ENCODE data around the gene PTPRD.

Gene PTPRD

GRCh38 chr9:8812888-8813287 lies 1799.9 kb downstream of the PTPRD start:
- Histone ChIP-seq H3K9ac (ENCODE audit: insufficient read length) (no peak overlapping the region), H3K9me3 (ENCODE audit: low read depth, low read length) (no peaks in the 10 kb centered on the region), H3K4me3 (no peak overlapping the region), H3K27ac (no peak overlapping the region), H3K36me3 (ENCODE audit: insufficient read depth, low read length) (no peaks in the 10 kb centered on the region)
- no peak for DNase-seq (ENCODE audit: low read depth, low spot score)
- TF ChIP-seq EZH2 (IDR thresholded peaks at IDR 0.05) (no peak), FOXP2 (optimal IDR thresholded peaks at IDR 0.05; ENCODE audit: control extremely low read depth, extremely low read length, insufficient read depth) (no peak), POLR2AphosphoS5 (IDR thresholded peaks at IDR 0.05; ENCODE audit: borderline replicate concordance, low read depth, low read length) (no peak)

- no peak for DNase-seq (ENCODE audit: low read depth, low spot score)
- Histone ChIP-seq H3K27ac (no peak overlapping the region), H3K4me3 (no peak overlapping the region), H3K36me3 (ENCODE audit: insufficient read depth, low read length) (no peaks in the 10 kb centered on the region), H3K9ac (ENCODE audit: insufficient read length) (no peak overlapping the region), H3K9me3 (ENCODE audit: low read depth, low read length) (no peaks in the 10 kb centered on the region)
- TF ChIP-seq POLR2AphosphoS5 (IDR thresholded peaks at IDR 0.05; ENCODE audit: borderline replicate concordance, low read depth, low read length) (no peak), EZH2 (IDR thresholded peaks at IDR 0.05) (no peak), FOXP2 (optimal IDR thresholded peaks at IDR 0.05; ENCODE audit: control extremely low read depth, extremely low read length, insufficient read depth) (no peak)
Observed at GRCh38 chr9:8809741-8810140, 1803.1 kb downstream of the PTPRD start.

- no peak overlapping the region for H3K4me3 ChIP-seq
- DNase-seq (ENCODE audit: low read depth, low spot score) = no peak
- no peak overlapping the region for H3K9ac ChIP-seq (ENCODE audit: insufficient read length)
- H3K9me3 ChIP-seq (ENCODE audit: low read depth, low read length) = no peaks in the 10 kb centered on the region
- no peak overlapping the region for H3K27ac ChIP-seq
- H3K36me3 ChIP-seq (ENCODE audit: insufficient read depth, low read length) = no peaks in the 10 kb centered on the region
- TF ChIP-seq POLR2AphosphoS5 (IDR thresholded peaks at IDR 0.05; ENCODE audit: borderline replicate concordance, low read depth, low read length) = no peak
- no peak for TF ChIP-seq FOXP2 (optimal IDR thresholded peaks at IDR 0.05; ENCODE audit: control extremely low read depth, extremely low read length, insufficient read depth)
- no peak for TF ChIP-seq EZH2 (IDR thresholded peaks at IDR 0.05)
Observed at GRCh38 chr9:8806150-8806549, 1806.7 kb downstream of the PTPRD start.

DNA sequence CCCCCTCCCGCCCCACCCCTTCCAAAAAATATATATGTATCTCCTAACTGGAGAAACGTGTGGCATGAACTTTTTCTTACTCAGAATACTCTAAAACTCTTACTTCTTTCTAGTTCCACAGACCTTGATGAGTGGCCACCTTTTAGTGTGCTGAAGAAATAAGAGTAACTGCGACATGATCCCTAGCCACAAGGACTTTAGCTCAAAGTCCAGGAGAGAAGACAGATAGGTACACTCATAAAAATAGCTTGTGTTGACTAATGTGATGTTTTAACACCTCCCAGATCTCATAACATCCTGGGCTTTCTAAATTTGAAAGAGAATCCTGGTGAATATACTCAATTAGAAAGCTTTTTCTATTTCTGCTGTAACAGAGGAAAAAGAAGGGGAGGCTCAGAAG lies 1808.2 kb downstream of the PTPRD start:
- Histone ChIP-seq H3K27ac (no peak overlapping the region), H3K9ac (ENCODE audit: insufficient read length) (no peak overlapping the region), H3K36me3 (ENCODE audit: insufficient read depth, low read length) (no peaks in the 10 kb centered on the region), H3K4me3 (no peak overlapping the region), H3K9me3 (ENCODE audit: low read depth, low read length) (no peaks in the 10 kb centered on the region)
- DNase-seq (ENCODE audit: low read depth, low spot score) = no peak
- TF ChIP-seq POLR2AphosphoS5 (IDR thresholded peaks at IDR 0.05; ENCODE audit: borderline replicate concordance, low read depth, low read length) (no peak), EZH2 (IDR thresholded peaks at IDR 0.05) (no peak), FOXP2 (optimal IDR thresholded peaks at IDR 0.05; ENCODE audit: control extremely low read depth, extremely low read length, insufficient read depth) (no peak)

GRCh38 chr9:8802242-8802641 lies 1810.6 kb downstream of the PTPRD start:
- H3K9me3 ChIP-seq (ENCODE audit: low read depth, low read length) = no peaks in the 10 kb centered on the region

GRCh38 chr9:8800196-8800595 lies 1812.6 kb downstream of the PTPRD start:
- TF ChIP-seq EZH2 (IDR thresholded peaks at IDR 0.05) (no peak), FOXP2 (optimal IDR thresholded peaks at IDR 0.05; ENCODE audit: control extremely low read depth, extremely low read length, insufficient read depth) (no peak), POLR2AphosphoS5 (IDR thresholded peaks at IDR 0.05; ENCODE audit: borderline replicate concordance, low read depth, low read length) (no peak)
- DNase-seq (ENCODE audit: low read depth, low spot score) = no peak
- H3K4me3 ChIP-seq = no peak overlapping the region
- no peaks in the 10 kb centered on the region for H3K36me3 ChIP-seq (ENCODE audit: insufficient read depth, low read length)
- H3K9ac ChIP-seq (ENCODE audit: insufficient read length) = no peak overlapping the region
- no peaks in the 10 kb centered on the region for H3K9me3 ChIP-seq (ENCODE audit: low read depth, low read length)
- no peak overlapping the region for H3K27ac ChIP-seq

More at GRCh38 chr9:8802242-8802641, 1810.6 kb downstream of the PTPRD start:
- no peak for DNase-seq (ENCODE audit: low read depth, low spot score)
- Histone ChIP-seq H3K27ac (no peak overlapping the region), H3K4me3 (no peak overlapping the region), H3K9ac (ENCODE audit: insufficient read length) (no peak overlapping the region), H3K36me3 (ENCODE audit: insufficient read depth, low read length) (no peaks in the 10 kb centered on the region)
- TF ChIP-seq FOXP2 (optimal IDR thresholded peaks at IDR 0.05; ENCODE audit: control extremely low read depth, extremely low read length, insufficient read depth) (no peak), EZH2 (IDR thresholded peaks at IDR 0.05) (no peak), POLR2AphosphoS5 (IDR thresholded peaks at IDR 0.05; ENCODE audit: borderline replicate concordance, low read depth, low read length) (no peak)

GRCh38 chr9:8799615-8800014 lies 1813.2 kb downstream of the PTPRD start:
- no peaks in the 10 kb centered on the region for H3K9me3 ChIP-seq (ENCODE audit: low read depth, low read length)
- H3K36me3 ChIP-seq (ENCODE audit: insufficient read depth, low read length) = no peaks in the 10 kb centered on the region
- no peak overlapping the region for H3K9ac ChIP-seq (ENCODE audit: insufficient read length)
- TF ChIP-seq EZH2 (IDR thresholded peaks at IDR 0.05) = no peak
- no peak for TF ChIP-seq POLR2AphosphoS5 (IDR thresholded peaks at IDR 0.05; ENCODE audit: borderline replicate concordance, low read depth, low read length)
- no peak for TF ChIP-seq FOXP2 (optimal IDR thresholded peaks at IDR 0.05; ENCODE audit: control extremely low read depth, extremely low read length, insufficient read depth)
- H3K27ac ChIP-seq = no peak overlapping the region
- DNase-seq (ENCODE audit: low read depth, low spot score) = no peak
- no peak overlapping the region for H3K4me3 ChIP-seq

- Histone ChIP-seq H3K4me3 (no peak overlapping the region), H3K9ac (ENCODE audit: insufficient read length) (no peak overlapping the region), H3K36me3 (ENCODE audit: insufficient read depth, low read length) (no peaks in the 10 kb centered on the region), H3K27ac (no peak overlapping the region), H3K9me3 (ENCODE audit: low read depth, low read length) (no peaks in the 10 kb centered on the region)
- DNase-seq (ENCODE audit: low read depth, low spot score) = no peak
- TF ChIP-seq POLR2AphosphoS5 (IDR thresholded peaks at IDR 0.05; ENCODE audit: borderline replicate concordance, low read depth, low read length) = no peak
Observed at GRCh38 chr9:8799206-8799605, 1813.6 kb downstream of the PTPRD start.

DNA sequence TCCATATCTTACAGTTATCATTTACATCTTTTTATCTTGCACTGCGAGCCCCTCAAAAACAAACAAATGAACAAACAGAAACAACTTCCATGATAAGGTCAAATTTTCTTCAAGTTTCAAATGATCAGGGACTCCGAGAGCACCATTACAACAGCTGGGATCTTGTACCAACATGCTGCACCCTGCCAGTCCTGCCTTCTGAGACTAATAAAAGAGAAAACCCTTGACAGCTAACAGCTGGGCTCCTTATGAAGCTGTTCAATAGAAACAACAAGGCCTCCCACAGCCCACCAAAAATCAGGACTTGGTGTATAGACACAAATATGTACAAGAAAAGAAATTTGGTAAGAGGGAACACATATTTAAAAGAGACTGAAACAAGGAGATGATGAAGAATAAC lies 1828.0 kb downstream of the PTPRD start:
- TF ChIP-seq POLR2AphosphoS5 (IDR thresholded peaks at IDR 0.05; ENCODE audit: borderline replicate concordance, low read depth, low read length) = no peak
- no peak for TF ChIP-seq EZH2 (IDR thresholded peaks at IDR 0.05)
- no peak for DNase-seq (ENCODE audit: low read depth, low spot score)
- H3K9ac ChIP-seq (ENCODE audit: insufficient read length) = no peak overlapping the region
- H3K4me3 ChIP-seq = no peak overlapping the region
- H3K36me3 ChIP-seq (ENCODE audit: insufficient read depth, low read length) = no peaks in the 10 kb centered on the region
- H3K27ac ChIP-seq = no peak overlapping the region
- no peaks in the 10 kb centered on the region for H3K9me3 ChIP-seq (ENCODE audit: low read depth, low read length)
